H7 (cell line): ENCODE data around the gene OR13A1. TPM values are rescaled to one million over a fixed set of nuclear protein-coding genes. Genes with fewer than 3 reads are reported as not detected.
"Not testable (repeated sequence)": the region's sequence is repeated elsewhere in the genome, so short reads cannot be mapped to it uniquely, and the experiment has no call there.

ENCODE experiments used
- DNase-seq: peaks from one replicate; pipeline ENCODE4 v3.0.0; 2012
- H3K27me3 ChIP-seq: 2 replicates; pipeline ENCODE4 v1.6.0; 2011; ENCODE audit warnings: mild to moderate bottlenecking, low read length; ENCODE audit not compliant: control insufficient read depth, insufficient read depth
- H3K36me3 ChIP-seq: replicated peaks from 2 replicates; pipeline ENCODE4 v1.5.1; 2011; ENCODE audit warnings: low read length; ENCODE audit not compliant: control insufficient read depth, insufficient read depth
- H3K4me3 ChIP-seq: 2 replicates; pipeline ENCODE4 v1.5.1; 2011; ENCODE audit warnings: low read depth, mild to moderate bottlenecking, control low read depth, low read length, moderate library complexity; ENCODE audit not compliant: insufficient read depth
- total RNA-seq: library from RNA; depleted of rRNA; stranded (reverse); fragments of >200 nt; shearing (Covaris generic); gene quantifications from 2 replicates; pipeline ENCODE4 v1.2.3, GENCODE V29; 2014; rRNA removed

Gene OR13A1, protein sequence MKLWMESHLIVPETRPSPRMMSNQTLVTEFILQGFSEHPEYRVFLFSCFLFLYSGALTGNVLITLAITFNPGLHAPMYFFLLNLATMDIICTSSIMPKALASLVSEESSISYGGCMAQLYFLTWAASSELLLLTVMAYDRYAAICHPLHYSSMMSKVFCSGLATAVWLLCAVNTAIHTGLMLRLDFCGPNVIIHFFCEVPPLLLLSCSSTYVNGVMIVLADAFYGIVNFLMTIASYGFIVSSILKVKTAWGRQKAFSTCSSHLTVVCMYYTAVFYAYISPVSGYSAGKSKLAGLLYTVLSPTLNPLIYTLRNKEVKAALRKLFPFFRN
- total RNA-seq: not detected in 2 replicates

DNA sequence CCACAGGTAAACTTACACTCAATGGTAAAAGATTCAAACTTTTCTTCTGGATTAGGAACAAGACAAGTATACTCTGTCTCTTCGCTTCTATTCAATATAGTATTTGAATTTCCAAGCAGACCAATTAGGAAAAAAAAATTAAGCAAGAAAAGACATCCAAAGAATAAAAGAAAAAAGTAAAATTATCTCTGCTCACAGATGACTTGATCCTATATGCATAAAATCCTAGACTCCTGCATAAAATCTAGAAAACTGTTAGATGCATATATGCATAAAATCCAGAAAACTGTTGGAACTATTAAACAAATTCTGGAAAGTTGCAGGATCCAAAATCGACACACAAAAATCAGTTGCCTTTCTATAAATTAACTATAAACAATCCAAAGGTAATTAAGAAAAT lies at the start of gene OR13A1:
Gene OR13A1, minus strand, starts transcription at position 101 of the 400 bp plus-strand sequence. CDS start 11,186 bp downstream, outside the sequence.
- Histone ChIP-seq H3K4me3 (no peak within 1 kb of the TSS), H3K36me3 (no peaks in the 10 kb centered on the region), H3K27me3 (no peaks in the 10 kb centered on the region)
- no peak for DNase-seq

DNA sequence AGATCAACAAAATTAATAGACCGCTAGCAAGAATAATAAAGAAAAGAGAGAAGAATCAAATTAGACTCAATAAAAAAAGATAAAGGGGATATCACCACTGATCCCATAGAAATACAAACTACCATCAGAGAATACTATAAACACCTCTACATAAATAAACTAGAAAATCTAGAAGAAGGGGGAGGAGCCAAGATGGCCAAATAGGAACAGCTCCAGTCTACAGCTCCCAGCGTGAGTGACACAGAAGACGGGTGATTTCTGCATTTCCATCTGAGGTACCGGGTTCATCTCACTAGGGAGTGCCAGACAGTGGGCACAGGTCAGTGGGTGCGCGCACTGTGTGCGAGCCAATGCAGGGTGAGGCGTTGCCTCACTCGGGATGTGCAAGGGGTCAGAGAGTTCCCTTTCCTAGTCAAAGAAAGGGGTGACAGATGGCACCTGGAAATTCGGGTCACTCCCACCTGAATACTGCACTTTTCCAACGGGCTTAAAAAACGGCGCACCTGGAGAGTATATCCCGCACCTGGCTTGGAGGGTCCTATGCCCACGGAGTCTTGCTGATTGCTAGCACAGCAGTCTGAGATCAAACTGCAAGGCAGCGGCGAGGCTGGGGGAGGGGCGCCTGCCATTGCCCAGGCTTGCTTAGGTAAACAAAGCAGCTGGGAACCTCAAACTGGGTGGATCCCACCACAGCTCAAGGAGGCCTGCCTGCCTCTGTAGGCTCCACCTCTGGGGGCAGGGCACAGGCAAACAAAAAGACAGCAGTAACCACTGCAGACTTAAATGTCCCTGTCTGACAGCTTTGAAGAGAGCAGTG lies 46.8 kb upstream of the OR13A1 start:
- H3K27me3 ChIP-seq, DNase-seq: not testable (repeated sequence)
- H3K4me3 ChIP-seq: peak overlapping the region; percentile 32

DNA sequence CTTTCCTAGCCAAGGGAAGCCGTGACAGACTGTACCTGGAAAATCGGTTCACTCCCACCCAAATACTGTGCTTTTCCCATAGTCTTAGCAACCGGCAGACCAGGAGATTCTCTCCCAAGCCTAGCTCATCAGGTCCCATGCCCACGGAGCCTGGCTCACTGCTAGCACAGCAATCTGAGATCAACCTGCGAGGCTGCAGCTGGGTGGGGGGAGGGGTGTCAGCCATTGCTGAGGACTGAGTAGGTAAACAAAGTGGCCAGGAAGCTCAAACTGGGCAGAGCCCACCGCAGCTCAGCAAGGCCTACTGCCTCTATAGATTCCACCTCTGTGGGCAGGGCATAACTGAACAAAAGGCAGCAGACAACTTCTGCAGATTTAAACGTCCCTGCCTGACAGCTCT lies 43.6 kb upstream of the OR13A1 start:
- H3K27me3 ChIP-seq, H3K36me3 ChIP-seq, H3K4me3 ChIP-seq, DNase-seq: not testable (repeated sequence)

More for the DNA sequence above, 46.8 kb upstream of the OR13A1 start:
- not testable (repeated sequence) for H3K36me3 ChIP-seq

DNA sequence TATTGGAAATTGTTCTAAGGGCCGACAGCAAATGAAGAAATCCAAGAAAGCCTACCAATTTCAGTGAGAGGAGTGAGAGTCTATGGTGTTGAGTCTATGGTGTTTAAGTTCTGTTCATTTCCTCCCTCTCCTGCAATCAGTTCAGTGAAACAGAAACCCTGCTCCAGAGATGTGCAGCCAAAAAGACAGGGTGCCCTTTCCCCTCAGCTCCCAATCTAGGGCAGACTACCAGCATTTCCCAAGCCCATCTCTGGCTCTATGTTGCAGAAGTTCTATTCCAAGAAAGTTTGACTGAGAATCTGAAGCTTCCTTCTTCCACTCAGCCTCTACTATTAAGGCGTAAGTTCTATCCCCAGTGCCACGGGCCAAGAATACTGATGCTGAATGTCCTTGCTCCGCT lies 40.1 kb upstream of the OR13A1 start:
- no peaks in the 10 kb centered on the region; the same call in 1 of the 2 replicates for H3K27me3 ChIP-seq
- no peak overlapping the region for H3K4me3 ChIP-seq
- H3K36me3 ChIP-seq: no peaks in the 10 kb centered on the region
- no peak for DNase-seq

DNA sequence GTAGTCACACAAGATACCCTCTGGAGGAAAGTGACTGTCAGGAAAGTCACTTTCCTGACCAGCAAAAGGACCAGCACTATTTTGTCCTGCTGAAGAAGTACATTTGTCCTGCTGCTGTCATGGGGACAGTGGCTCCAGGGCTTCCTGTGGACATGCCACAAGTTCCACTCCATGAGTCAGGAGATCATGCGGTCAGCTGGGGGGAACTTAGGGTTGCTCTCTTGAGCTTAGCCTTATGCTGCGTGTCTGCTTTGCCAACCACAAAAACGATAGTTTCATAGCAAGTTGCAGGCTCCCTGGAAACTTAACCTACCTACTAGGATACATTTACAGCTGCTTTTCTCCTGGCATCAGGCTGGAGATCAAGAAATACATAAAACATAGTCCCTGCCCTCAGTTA lies 38.9 kb upstream of the OR13A1 start:
- no peak for DNase-seq
- H3K4me3 ChIP-seq: no peak overlapping the region
- no peaks in the 10 kb centered on the region; the same call in 1 of the 2 replicates for H3K27me3 ChIP-seq
- H3K36me3 ChIP-seq: no peaks in the 10 kb centered on the region

DNA sequence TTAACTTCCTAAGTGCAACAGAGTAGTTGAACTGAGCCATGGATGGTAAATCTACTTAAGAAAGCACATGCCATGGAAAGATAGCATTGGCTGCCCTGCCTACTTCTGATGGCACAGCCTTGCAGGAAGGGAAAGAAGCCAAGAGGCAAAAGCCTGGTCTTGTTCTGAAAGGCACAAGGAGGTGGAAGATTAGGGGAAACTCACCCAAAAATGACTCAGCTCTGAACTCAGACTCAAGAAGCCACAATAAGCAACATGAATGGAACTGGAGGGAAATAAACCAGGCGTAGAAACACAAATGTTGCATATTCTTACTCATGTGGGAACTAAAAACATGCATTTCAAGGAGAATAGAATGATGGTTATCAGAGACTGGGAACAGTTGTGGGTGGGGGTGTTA lies 37.8 kb upstream of the OR13A1 start:
- H3K36me3 ChIP-seq: no peaks in the 10 kb centered on the region
- no peak overlapping the region for H3K4me3 ChIP-seq
- no peaks in the 10 kb centered on the region; the same call in 1 of the 2 replicates for H3K27me3 ChIP-seq
- no peak for DNase-seq

DNA sequence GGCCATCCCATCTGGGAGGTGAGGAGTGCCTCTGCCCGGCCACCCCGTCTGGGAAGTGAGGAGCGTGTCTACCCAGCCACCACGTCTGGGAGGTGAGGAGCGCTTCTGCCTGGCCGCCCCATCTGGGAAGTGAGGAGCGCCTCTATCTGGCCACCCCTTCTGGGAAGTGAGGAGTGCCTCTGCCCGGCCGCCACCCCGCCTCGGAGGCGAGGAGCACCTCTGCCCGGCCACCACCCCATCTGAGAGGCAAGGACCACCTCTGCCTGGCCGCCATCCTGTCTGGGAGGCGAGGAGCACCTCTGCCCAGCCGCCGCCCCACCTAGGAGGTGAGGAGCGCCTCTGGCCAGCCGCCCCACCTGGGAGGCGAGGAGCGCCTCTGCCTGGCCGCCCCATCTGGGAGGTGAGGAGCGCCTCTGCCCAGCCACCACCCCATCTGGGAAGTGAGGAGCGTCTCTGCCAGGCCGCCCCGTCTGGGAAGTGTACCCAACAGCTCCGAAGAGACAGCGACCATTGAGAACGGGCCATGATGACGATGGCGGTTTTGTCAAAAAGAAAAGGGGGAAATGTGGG lies 32.9 kb upstream of the OR13A1 start:
- not testable (repeated sequence) for H3K36me3 ChIP-seq, DNase-seq, H3K4me3 ChIP-seq, H3K27me3 ChIP-seq

DNA sequence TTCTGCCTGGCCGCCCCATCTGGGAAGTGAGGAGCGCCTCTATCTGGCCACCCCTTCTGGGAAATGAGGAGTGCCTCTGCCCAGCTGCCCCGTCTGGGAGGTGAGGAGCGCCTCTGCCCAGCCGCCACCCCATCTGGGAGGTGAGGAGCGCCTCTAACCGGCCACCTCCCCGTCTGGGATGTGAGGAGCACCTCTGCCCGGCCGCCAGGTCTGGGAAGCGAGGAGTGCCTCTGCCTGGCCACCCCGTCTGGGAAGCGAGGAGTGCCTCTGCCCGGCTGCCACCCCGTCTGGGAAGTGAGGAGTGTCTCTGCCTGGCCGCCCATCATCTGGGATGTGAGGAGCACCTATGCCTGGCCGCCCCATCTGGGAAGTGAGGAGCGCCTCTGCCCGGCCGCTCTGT lies 32.1 kb upstream of the OR13A1 start:
- H3K36me3 ChIP-seq, H3K4me3 ChIP-seq, H3K27me3 ChIP-seq, DNase-seq: not testable (repeated sequence)

DNA sequence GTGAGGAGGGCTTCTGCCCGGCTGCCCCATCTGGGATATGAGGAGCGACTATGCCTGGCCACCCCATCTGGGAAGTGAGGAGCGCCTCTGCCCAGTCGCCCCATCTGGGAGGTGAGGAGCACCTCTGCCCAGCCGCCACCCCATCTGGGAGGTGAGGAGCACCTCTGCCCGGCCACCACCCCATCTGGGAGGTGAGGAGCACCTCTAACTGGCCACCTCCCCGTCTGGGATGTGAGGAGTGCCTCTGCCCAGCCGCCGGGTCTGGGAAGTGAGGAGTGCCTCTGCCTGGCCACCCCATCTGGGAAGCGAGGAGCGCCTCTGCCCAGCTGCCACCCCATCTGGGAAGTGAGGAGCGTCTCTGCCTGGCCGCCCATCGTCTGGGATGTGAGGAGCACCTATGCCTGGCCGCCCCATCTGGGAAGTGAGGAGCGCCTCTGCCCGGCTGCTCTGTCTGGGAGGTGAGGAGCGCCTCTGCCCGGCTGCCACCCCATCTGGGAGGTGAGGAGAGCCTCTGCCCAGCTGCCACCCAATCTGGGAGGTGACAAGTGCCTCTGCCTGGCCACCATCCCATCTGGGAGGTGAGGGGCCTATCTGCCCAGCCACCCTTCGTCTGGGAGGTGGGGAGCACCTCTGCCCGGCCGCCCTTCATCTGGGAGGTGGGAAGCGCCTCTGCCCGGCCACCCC lies 31.4 kb upstream of the OR13A1 start:
- not testable (repeated sequence) for H3K27me3 ChIP-seq, H3K4me3 ChIP-seq, H3K36me3 ChIP-seq, DNase-seq

DNA sequence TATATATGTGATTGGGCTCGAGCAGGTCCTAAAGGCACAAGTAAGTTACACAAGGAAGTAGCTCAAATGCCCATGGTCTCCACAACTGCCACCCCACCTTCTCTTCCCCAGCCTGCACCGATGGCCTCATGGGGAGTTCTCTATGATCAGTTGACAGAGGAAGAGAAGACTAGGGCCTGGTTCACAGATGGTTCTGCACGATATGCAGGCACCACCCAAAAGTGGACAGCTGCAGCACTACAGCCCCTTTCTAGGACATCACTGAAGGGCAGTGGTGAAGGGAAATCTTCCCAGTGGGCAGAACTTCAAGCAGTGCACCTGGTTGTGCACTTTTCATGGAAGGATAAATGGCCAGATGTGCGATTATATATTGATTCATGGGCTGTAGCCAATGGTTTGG lies 25.0 kb upstream of the OR13A1 start:
- not testable (repeated sequence) for H3K4me3 ChIP-seq, DNase-seq, H3K27me3 ChIP-seq

DNA sequence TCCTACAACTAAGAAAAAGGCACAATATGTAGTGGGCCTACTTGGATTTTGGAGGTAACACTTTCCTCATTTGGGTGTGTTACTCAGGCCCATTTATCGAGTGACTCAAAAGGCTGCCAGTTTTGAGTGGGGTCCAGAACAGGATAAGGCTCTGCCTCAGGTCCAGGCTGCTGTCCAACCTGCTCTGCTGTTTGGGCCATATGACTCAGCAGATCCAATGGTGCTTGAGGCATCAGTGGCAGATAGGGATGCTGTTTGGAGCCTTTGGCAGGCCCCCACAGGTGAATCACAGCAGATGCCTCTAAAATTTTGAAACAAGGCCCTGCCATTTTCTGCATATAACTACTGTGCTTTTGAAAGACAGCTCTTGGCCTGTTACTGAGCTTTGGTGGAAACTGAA lies 24.5 kb upstream of the OR13A1 start:
- H3K4me3 ChIP-seq: no peak overlapping the region
- no peaks in the 10 kb centered on the region for H3K36me3 ChIP-seq
- DNase-seq: no peak
- no peaks in the 10 kb centered on the region for H3K27me3 ChIP-seq

More for the DNA sequence above, 25.0 kb upstream of the OR13A1 start:
- H3K36me3 ChIP-seq: not testable (repeated sequence)

DNA sequence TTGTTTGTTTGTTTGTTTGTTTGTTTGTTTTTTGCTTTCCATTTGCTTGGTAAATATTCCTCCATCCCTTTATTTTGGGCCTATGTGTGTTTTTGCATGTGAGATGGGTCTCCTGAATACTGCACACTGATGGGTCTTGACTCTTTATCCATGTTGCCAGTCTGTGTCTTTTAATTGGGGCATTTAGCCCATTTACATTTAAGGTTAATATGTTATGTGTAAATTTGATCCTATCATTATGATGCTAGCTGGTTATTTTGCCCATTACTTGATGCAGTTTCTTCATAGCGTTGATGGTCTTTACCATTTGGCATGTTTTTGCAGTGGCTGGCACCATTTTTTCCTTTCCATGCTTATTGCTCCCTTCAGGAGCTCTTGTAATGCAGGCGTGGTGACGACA lies 16.4 kb upstream of the OR13A1 start:
- H3K27me3 ChIP-seq, H3K4me3 ChIP-seq, DNase-seq, H3K36me3 ChIP-seq: not testable (repeated sequence)

DNA sequence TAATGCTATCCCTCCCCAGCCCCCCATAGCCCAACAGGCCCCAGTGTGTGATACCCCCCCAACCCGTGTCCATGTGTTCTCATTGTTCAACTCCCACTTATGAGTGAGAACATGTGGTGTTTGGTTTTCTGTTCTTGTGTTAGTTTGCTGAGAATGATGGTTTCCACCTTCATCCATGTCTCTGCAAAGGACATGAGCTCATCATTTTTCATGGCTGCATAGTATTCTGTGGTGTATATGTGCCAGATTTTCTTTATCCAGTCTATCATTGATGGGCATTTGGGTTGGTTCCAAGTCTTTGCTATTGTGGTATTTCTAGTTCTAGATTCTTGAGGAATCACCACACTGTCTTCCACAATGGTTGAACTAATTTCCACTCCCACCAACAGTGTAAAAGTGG lies 11.5 kb upstream of the OR13A1 start:
- DNase-seq, H3K27me3 ChIP-seq, H3K4me3 ChIP-seq, H3K36me3 ChIP-seq: not testable (repeated sequence)

DNA sequence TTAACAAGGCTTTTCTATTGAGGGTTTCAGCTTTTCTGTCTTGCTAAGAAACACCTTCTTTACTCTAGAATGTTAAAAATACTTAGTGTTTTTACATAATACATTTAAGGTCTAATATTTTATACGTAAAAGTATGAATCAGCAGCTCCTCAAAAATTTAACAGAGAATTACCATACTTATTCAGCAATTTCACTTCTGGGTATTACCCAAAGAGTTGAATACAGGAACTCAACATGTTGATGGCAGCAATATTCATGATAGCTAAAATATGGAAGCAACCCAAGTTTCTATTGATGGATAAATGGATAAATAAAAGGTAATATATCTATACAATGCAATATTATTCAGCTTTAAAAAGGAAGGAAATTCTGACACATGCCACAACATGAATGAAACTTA lies 9.7 kb upstream of the OR13A1 start:
- Histone ChIP-seq H3K36me3 (no peaks in the 10 kb centered on the region), H3K27me3 (no peaks in the 10 kb centered on the region), H3K4me3 (no peak overlapping the region)
- DNase-seq: no peak
